ENCODE data around the gene BCL11A. TPM values are rescaled to one million over a fixed set of nuclear protein-coding genes. Genes with fewer than 3 reads are reported as not detected.

The BCL11A gene
- total RNA-seq, 1 donor from 2014 or later = 29.8 TPM

DNA sequence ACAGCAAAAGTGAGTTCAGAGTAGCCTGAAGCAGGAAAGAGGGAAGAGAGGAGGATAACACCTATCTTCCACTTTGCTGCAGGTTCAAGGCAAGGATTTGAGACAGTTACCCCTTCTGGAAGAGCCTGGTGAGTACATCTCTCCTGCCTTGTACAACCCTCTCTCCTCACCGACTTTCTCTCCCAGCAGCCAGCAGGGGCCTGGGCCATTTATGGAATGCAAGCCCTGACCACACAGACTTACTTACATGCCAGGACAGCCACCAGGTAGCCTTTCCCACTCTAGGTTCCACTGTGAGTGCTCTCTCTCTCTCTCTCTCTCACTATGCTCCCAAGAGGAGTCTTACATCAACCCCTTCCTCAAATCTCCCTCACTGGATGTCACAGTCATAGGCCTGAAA, 57.0 kb downstream of the BCL11A start:
- Mint-ChIP-seq H3K36me3 (ENCODE audit: low read depth, unreplicated experiment) (peaks cover 12% of the 10 kb centered on the region), H3K9me3 (ENCODE audit: unreplicated experiment) (no peaks in the 10 kb centered on the region), H3K27ac (ENCODE audit: unreplicated experiment) (no peak overlapping the region), H3K27me3 (ENCODE audit: low read depth, unreplicated experiment) (no peaks in the 10 kb centered on the region), H3K4me3 (ENCODE audit: unreplicated experiment) (no peak overlapping the region), H3K4me1 (ENCODE audit: low read depth, unreplicated experiment) (peaks cover 8% of the 10 kb centered on the region)
- peaks cover 25% of the 10 kb centered on the region for H4K20me1 ChIP-seq (ENCODE audit: insufficient read depth, low read length)
- H3K27ac ChIP-seq (ENCODE audit: low read depth, low read length) = no peak overlapping the region
- no peak for TF ChIP-seq EZH2 (IDR thresholded peaks at IDR 0.05; ENCODE audit: insufficient read depth, low read length)
- TF ChIP-seq, protein P1, sequence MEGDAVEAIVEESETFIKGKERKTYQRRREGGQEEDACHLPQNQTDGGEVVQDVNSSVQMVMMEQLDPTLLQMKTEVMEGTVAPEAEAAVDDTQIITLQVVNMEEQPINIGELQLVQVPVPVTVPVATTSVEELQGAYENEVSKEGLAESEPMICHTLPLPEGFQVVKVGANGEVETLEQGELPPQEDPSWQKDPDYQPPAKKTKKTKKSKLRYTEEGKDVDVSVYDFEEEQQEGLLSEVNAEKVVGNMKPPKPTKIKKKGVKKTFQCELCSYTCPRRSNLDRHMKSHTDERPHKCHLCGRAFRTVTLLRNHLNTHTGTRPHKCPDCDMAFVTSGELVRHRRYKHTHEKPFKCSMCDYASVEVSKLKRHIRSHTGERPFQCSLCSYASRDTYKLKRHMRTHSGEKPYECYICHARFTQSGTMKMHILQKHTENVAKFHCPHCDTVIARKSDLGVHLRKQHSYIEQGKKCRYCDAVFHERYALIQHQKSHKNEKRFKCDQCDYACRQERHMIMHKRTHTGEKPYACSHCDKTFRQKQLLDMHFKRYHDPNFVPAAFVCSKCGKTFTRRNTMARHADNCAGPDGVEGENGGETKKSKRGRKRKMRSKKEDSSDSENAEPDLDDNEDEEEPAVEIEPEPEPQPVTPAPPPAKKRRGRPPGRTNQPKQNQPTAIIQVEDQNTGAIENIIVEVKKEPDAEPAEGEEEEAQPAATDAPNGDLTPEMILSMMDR (IDR thresholded peaks at IDR 0.05; ENCODE audit: insufficient read depth, low read depth, low read length) = no peak
- H3K9ac ChIP-seq (ENCODE audit: low read length) = no peak overlapping the region
- no peaks in the 10 kb centered on the region for H3K36me3 ChIP-seq (ENCODE audit: insufficient read depth, low read length)
- no peaks in the 10 kb centered on the region for H3K9me3 ChIP-seq (ENCODE audit: insufficient read depth, low read depth, low read length)
- no peak overlapping the region for H3K4me3 ChIP-seq (ENCODE audit: insufficient read depth, low read depth, low read length)
- peaks cover 26% of the 10 kb centered on the region for H3K79me2 ChIP-seq (ENCODE audit: insufficient read depth, low read length)
- no peak overlapping the region for H2AFZ ChIP-seq (ENCODE audit: low read depth, low read length)
- DNase-seq (ENCODE audit: low read depth) (peak; percentile 29), FAIRE-seq (no peak)
- peaks cover 3% of the 10 kb centered on the region for H3K4me1 ChIP-seq (ENCODE audit: insufficient read depth, low read length)
- H3K27me3 ChIP-seq (ENCODE audit: insufficient read depth, low read length) = no peaks in the 10 kb centered on the region
- H3K4me2 ChIP-seq (ENCODE audit: low read length) = no peak overlapping the region

DNA sequence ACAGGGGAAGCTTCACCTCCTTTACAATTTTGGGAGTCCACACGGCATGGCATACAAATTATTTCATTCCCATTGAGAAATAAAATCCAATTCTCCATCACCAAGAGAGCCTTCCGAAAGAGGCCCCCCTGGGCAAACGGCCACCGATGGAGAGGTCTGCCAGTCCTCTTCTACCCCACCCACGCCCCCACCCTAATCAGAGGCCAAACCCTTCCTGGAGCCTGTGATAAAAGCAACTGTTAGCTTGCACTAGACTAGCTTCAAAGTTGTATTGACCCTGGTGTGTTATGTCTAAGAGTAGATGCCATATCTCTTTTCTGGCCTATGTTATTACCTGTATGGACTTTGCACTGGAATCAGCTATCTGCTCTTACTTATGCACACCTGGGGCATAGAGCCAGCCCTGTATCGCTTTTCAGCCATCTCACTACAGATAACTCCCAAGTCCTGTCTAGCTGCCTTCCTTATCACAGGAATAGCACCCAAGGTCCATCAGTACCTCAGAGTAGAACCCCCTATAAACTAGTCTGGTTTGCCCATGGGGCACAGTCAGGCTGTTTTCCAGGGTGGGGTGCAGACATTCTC, 58.3 kb downstream of the BCL11A start:
- Histone ChIP-seq H2AFZ (ENCODE audit: low read depth, low read length) (no peak overlapping the region), H3K27ac (ENCODE audit: low read depth, low read length) (no peak overlapping the region), H3K79me2 (ENCODE audit: insufficient read depth, low read length) (peaks cover 20% of the 10 kb centered on the region), H3K4me2 (ENCODE audit: low read length) (no peak overlapping the region), H3K9me3 (ENCODE audit: insufficient read depth, low read depth, low read length) (no peaks in the 10 kb centered on the region), H3K4me3 (ENCODE audit: insufficient read depth, low read depth, low read length) (no peak overlapping the region), H3K4me1 (ENCODE audit: insufficient read depth, low read length) (no peaks in the 10 kb centered on the region), H3K9ac (ENCODE audit: low read length) (no peak overlapping the region), H3K36me3 (ENCODE audit: insufficient read depth, low read length) (no peaks in the 10 kb centered on the region), H3K27me3 (ENCODE audit: insufficient read depth, low read length) (no peaks in the 10 kb centered on the region), H4K20me1 (ENCODE audit: insufficient read depth, low read length) (peaks cover 25% of the 10 kb centered on the region)
- TF ChIP-seq EZH2 (IDR thresholded peaks at IDR 0.05; ENCODE audit: insufficient read depth, low read length) = no peak
- TF ChIP-seq, protein P1 (IDR thresholded peaks at IDR 0.05; ENCODE audit: insufficient read depth, low read depth, low read length) = no peak
- Mint-ChIP-seq H3K27me3 (ENCODE audit: low read depth, unreplicated experiment) (no peaks in the 10 kb centered on the region), H3K27ac (ENCODE audit: unreplicated experiment) (no peak overlapping the region), H3K9me3 (ENCODE audit: unreplicated experiment) (no peaks in the 10 kb centered on the region), H3K4me3 (ENCODE audit: unreplicated experiment) (no peak overlapping the region), H3K4me1 (ENCODE audit: low read depth, unreplicated experiment) (peaks cover 8% of the 10 kb centered on the region), H3K36me3 (ENCODE audit: low read depth, unreplicated experiment) (peaks cover 6% of the 10 kb centered on the region)
- no peak for FAIRE-seq
- DNase-seq (ENCODE audit: low read depth) = no peak

DNA sequence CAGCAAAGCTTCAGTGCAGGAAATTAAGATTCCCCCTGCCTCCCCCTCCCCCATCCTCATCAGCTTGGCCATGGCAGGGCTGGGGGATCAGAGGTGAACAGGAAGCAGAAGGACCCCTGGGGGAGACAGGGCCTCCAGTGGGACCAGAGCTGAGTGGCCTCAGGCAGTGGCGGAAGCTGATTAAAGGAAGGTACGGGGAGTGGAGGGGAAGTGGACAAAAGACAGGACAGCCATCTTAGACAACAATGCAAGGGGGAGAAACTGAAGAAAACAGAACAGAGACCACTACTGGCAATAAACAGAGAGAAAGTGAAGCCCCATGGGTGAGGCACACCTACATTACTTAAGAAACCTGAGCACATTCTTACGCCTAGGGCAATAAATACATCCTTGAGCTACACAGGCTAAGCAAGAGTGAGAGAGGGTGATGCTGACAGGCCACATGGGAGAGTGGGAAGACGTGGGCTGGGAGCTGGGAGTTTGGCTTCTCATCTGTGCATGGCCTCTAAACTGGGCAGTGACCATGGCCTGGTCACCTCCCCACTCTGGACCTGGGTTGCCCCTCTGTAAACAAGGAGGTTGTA, 59.6 kb downstream of the BCL11A start:
- Histone ChIP-seq H3K4me3 (ENCODE audit: insufficient read depth, low read depth, low read length) (no peak overlapping the region), H2AFZ (ENCODE audit: low read depth, low read length) (no peak overlapping the region), H4K20me1 (ENCODE audit: insufficient read depth, low read length) (peaks cover 20% of the 10 kb centered on the region), H3K36me3 (ENCODE audit: insufficient read depth, low read length) (no peaks in the 10 kb centered on the region), H3K4me1 (ENCODE audit: insufficient read depth, low read length) (no peaks in the 10 kb centered on the region), H3K79me2 (ENCODE audit: insufficient read depth, low read length) (peaks cover 10% of the 10 kb centered on the region), H3K9ac (ENCODE audit: low read length) (no peak overlapping the region), H3K27ac (ENCODE audit: low read depth, low read length) (no peak overlapping the region), H3K27me3 (ENCODE audit: insufficient read depth, low read length) (no peaks in the 10 kb centered on the region), H3K4me2 (ENCODE audit: low read length) (no peak overlapping the region), H3K9me3 (ENCODE audit: insufficient read depth, low read depth, low read length) (no peaks in the 10 kb centered on the region)
- Mint-ChIP-seq H3K27me3 (ENCODE audit: low read depth, unreplicated experiment) (no peaks in the 10 kb centered on the region), H3K36me3 (ENCODE audit: low read depth, unreplicated experiment) (peaks cover 6% of the 10 kb centered on the region), H3K4me1 (ENCODE audit: low read depth, unreplicated experiment) (peaks cover 11% of the 10 kb centered on the region), H3K27ac (ENCODE audit: unreplicated experiment) (peak overlapping the region; percentile 58), H3K4me3 (ENCODE audit: unreplicated experiment) (no peak overlapping the region), H3K9me3 (ENCODE audit: unreplicated experiment) (no peaks in the 10 kb centered on the region)
- no peak for FAIRE-seq
- DNase-seq (ENCODE audit: low read depth) = no peak
- TF ChIP-seq, protein P1 (IDR thresholded peaks at IDR 0.05; ENCODE audit: insufficient read depth, low read depth, low read length) = no peak
- no peak for TF ChIP-seq EZH2 (IDR thresholded peaks at IDR 0.05; ENCODE audit: insufficient read depth, low read length)
